GM23248 (cell line): ENCODE measurements around the gene SPACA1.

Experiments
- EZH2 ChIP-seq: fragments of 200-600 bp; sonication (generic); IDR thresholded peaks from 2 replicates; pipeline ENCODE4 v1.6.1; 2018; ENCODE audit warnings: antibody characterized with exemption, mild to moderate bottlenecking; ENCODE audit not compliant: insufficient read depth, poor library complexity, severe bottlenecking
- EZH2phosphoT487 ChIP-seq: fragments of 200-600 bp; sonication (generic); IDR thresholded peaks from 2 replicates; pipeline ENCODE4 v1.6.1; 2018; ENCODE audit warnings: antibody characterized with exemption, moderate library complexity, mild to moderate bottlenecking, low read depth; ENCODE audit not compliant: insufficient read depth

- no peak for TF ChIP-seq EZH2phosphoT487
- TF ChIP-seq EZH2, result no peak
These were observed 937 bp downstream of the SPACA1 start for GRCh38 chr6:88048578-88048977.
